ENCODE data around the gene BMAL1. TPM values are rescaled to one million over a fixed set of nuclear protein-coding genes. Genes with fewer than 3 reads are reported as not detected.

The BMAL1 gene
- total and polyA plus RNA-seq, 2 donors (not counting 1 experiment from before 2014, with no cell fraction given) = 10.7 to 11.2 TPM

GRCh38 chr11:13336246-13336878, 58.8 kb downstream of the BMAL1 start:
- TF ChIP-seq EZH2 (IDR thresholded peaks at IDR 0.05; ENCODE audit: low read length, missing control alignments) = no peak
- no peak for TF ChIP-seq CTCF (conservative IDR thresholded peaks at IDR 0.05 in 1 of 2, IDR thresholded peaks at IDR 0.05 in 1 of 2; ENCODE audit: low read depth in 1 of 2, low read length in 2 of 2)
- Histone ChIP-seq H3K36me3 (ENCODE audit: control insufficient read depth, insufficient read depth, low read length) (no peaks in the 10 kb centered on the region), H3K27ac (ENCODE audit: insufficient read depth, low read length) (peak overlapping the region; percentile 17), H3K27me3 (ENCODE audit: control insufficient read depth, insufficient read depth, low read length) (no peaks in the 10 kb centered on the region), H3K4me1 (ENCODE audit: control insufficient read depth, extremely low read depth, insufficient read depth, low read length) (peaks cover 27% of the 10 kb centered on the region), H3K4me3 (replicated peaks in 1 of 4; ENCODE audit: control extremely low read depth in 1 of 4, insufficient read depth in 1 of 4, low read depth in 3 of 4, low read length in 4 of 4) (no peak overlapping the region), H4K20me1 (ENCODE audit: control insufficient read depth, extremely low read depth, insufficient read depth, low read length) (no peaks in the 10 kb centered on the region), H3K9me3 (ENCODE audit: control insufficient read depth, insufficient read depth, low read depth, low read length) (no peaks in the 10 kb centered on the region), H3K79me2 (ENCODE audit: control insufficient read depth, insufficient read depth, low read length) (no peaks in the 10 kb centered on the region), H3K4me2 (ENCODE audit: extremely low read depth, insufficient read depth, low read length) (peak overlapping the region; percentile 17), H3K9ac (ENCODE audit: insufficient read depth, low read length) (no peak overlapping the region), H2AFZ (ENCODE audit: low read length) (no peak overlapping the region)
- peak; percentile 29 to 60 for DNase-seq (ENCODE audit: low read depth in 2 of 2)

GRCh38 chr11:13338019-13338426, 60.4 kb downstream of the BMAL1 start:
- Histone ChIP-seq H4K20me1 (ENCODE audit: control insufficient read depth, extremely low read depth, insufficient read depth, low read length) (no peaks in the 10 kb centered on the region), H3K4me2 (ENCODE audit: extremely low read depth, insufficient read depth, low read length) (peak overlapping the region; percentile 91), H3K9ac (ENCODE audit: insufficient read depth, low read length) (peak overlapping the region; percentile 3), H3K27me3 (ENCODE audit: control insufficient read depth, insufficient read depth, low read length) (no peaks in the 10 kb centered on the region), H3K36me3 (ENCODE audit: control insufficient read depth, insufficient read depth, low read length) (no peaks in the 10 kb centered on the region), H3K79me2 (ENCODE audit: control insufficient read depth, insufficient read depth, low read length) (no peaks in the 10 kb centered on the region), H3K4me1 (ENCODE audit: control insufficient read depth, extremely low read depth, insufficient read depth, low read length) (peaks cover 25% of the 10 kb centered on the region), H3K9me3 (ENCODE audit: control insufficient read depth, insufficient read depth, low read depth, low read length) (no peaks in the 10 kb centered on the region), H3K27ac (ENCODE audit: insufficient read depth, low read length) (peak overlapping the region; percentile 78), H3K4me3 (replicated peaks in 1 of 4; ENCODE audit: control extremely low read depth in 1 of 4, insufficient read depth in 1 of 4, low read depth in 3 of 4, low read length in 4 of 4) (peak overlapping the region; percentile 18 to 53 (median 46)), H2AFZ (ENCODE audit: low read length) (peak overlapping the region; percentile 4)
- peak; percentile 82 to 83 for DNase-seq (ENCODE audit: low read depth in 2 of 2)
- TF ChIP-seq EZH2 (IDR thresholded peaks at IDR 0.05; ENCODE audit: low read length, missing control alignments) (no peak), CTCF (conservative IDR thresholded peaks at IDR 0.05 in 1 of 2, IDR thresholded peaks at IDR 0.05 in 1 of 2; ENCODE audit: low read depth in 1 of 2, low read length in 2 of 2) (no peak)

GRCh38 chr11:13338427-13339069, 61.0 kb downstream of the BMAL1 start:
- Histone ChIP-seq H3K36me3 (ENCODE audit: control insufficient read depth, insufficient read depth, low read length) (no peaks in the 10 kb centered on the region), H3K27ac (ENCODE audit: insufficient read depth, low read length) (peak overlapping the region; percentile 78), H3K27me3 (ENCODE audit: control insufficient read depth, insufficient read depth, low read length) (no peaks in the 10 kb centered on the region), H4K20me1 (ENCODE audit: control insufficient read depth, extremely low read depth, insufficient read depth, low read length) (no peaks in the 10 kb centered on the region), H3K4me2 (ENCODE audit: extremely low read depth, insufficient read depth, low read length) (peak overlapping the region; percentile 91), H3K79me2 (ENCODE audit: control insufficient read depth, insufficient read depth, low read length) (no peaks in the 10 kb centered on the region), H3K9ac (ENCODE audit: insufficient read depth, low read length) (no peak overlapping the region), H3K4me3 (replicated peaks in 1 of 4; ENCODE audit: control extremely low read depth in 1 of 4, insufficient read depth in 1 of 4, low read depth in 3 of 4, low read length in 4 of 4) (peak overlapping the region; percentile 18 to 53 (median 46)), H3K9me3 (ENCODE audit: control insufficient read depth, insufficient read depth, low read depth, low read length) (no peaks in the 10 kb centered on the region), H2AFZ (ENCODE audit: low read length) (peak overlapping the region; percentile 4), H3K4me1 (ENCODE audit: control insufficient read depth, extremely low read depth, insufficient read depth, low read length) (peaks cover 25% of the 10 kb centered on the region)
- peak in 1 of 2 donors; percentile 65 for DNase-seq (ENCODE audit: low read depth in 2 of 2)
- no peak for TF ChIP-seq CTCF (conservative IDR thresholded peaks at IDR 0.05 in 1 of 2, IDR thresholded peaks at IDR 0.05 in 1 of 2; ENCODE audit: low read depth in 1 of 2, low read length in 2 of 2)
- TF ChIP-seq EZH2 (IDR thresholded peaks at IDR 0.05; ENCODE audit: low read length, missing control alignments) = no peak

Measured in fibroblast of lung (primary cell).